Astrocyte (in vitro differentiated cells and primary cell): ENCODE measurements around the gene OAS3. TPM values are rescaled to one million over a fixed set of nuclear protein-coding genes. Genes with fewer than 3 reads are reported as not detected.

Experiments used
- DNase-seq: peaks from one replicate; pipeline ENCODE4 v3.0.0-alpha.2; 2010; ENCODE audit warnings: low read depth
- FAIRE-seq: peaks from 2 replicates; lab custom pipeline; 2011; peaks lifted over from hg19 to GRCh38; lab: Jason Lieb, UNC
- H2AFZ ChIP-seq: 2 replicates; pipeline ENCODE4 v1.6.0; 2012; ENCODE audit warnings: low read depth, low read length, inconsistent platforms
- H3K27ac ChIP-seq: 2 replicates; pipeline ENCODE4 v1.5.1; 2011; ENCODE audit warnings: low read depth, low read length, inconsistent platforms
- H3K27me3 ChIP-seq: 2 replicates; pipeline ENCODE4 v1.6.0; 2011; ENCODE audit warnings: low read length, inconsistent platforms; ENCODE audit not compliant: insufficient read depth
- H3K36me3 ChIP-seq: 2 replicates; pipeline ENCODE4 v1.5.1; 2011; ENCODE audit warnings: low read length, inconsistent platforms; ENCODE audit not compliant: insufficient read depth
- H3K4me1 ChIP-seq: 2 replicates; pipeline ENCODE4 v1.5.1; 2011; ENCODE audit warnings: low read length, inconsistent platforms; ENCODE audit not compliant: insufficient read depth
- H3K4me2 ChIP-seq: 2 replicates; pipeline ENCODE4 v1.6.0; 2012; ENCODE audit warnings: low read length, inconsistent platforms
- H3K4me3 ChIP-seq: 2 replicates; pipeline ENCODE4 v1.5.1; 2011; ENCODE audit warnings: low read depth, mild to moderate bottlenecking, low read length, inconsistent platforms; ENCODE audit not compliant: insufficient read depth
- H3K79me2 ChIP-seq: 2 replicates; pipeline ENCODE4 v1.6.0; 2012; ENCODE audit warnings: mild to moderate bottlenecking, low read length, inconsistent platforms; ENCODE audit not compliant: insufficient read depth
- H3K9ac ChIP-seq: 2 replicates; pipeline ENCODE4 v1.6.0; 2012; ENCODE audit warnings: mild to moderate bottlenecking, low read length, inconsistent platforms
- H3K9me3 ChIP-seq: 2 replicates; pipeline ENCODE4 v1.5.1; 2012; ENCODE audit warnings: low read depth, mild to moderate bottlenecking, low read length, inconsistent platforms; ENCODE audit not compliant: insufficient read depth
- H4K20me1 ChIP-seq: 2 replicates; pipeline ENCODE4 v1.6.0; 2012; ENCODE audit warnings: low read length, inconsistent platforms; ENCODE audit not compliant: insufficient read depth
- H3K27ac Mint-ChIP-seq: one replicate; pipeline ENCODE4 v1.8.0; 2021; ENCODE audit warnings: mild to moderate bottlenecking, mixed read lengths; ENCODE audit not compliant: unreplicated experiment
- H3K27me3 Mint-ChIP-seq: one replicate; pipeline ENCODE4 v1.8.0; 2021; ENCODE audit warnings: low read depth, mixed read lengths; ENCODE audit not compliant: unreplicated experiment
- H3K36me3 Mint-ChIP-seq: one replicate; pipeline ENCODE4 v1.8.0; 2021; ENCODE audit warnings: low read depth, mixed read lengths; ENCODE audit not compliant: unreplicated experiment
- H3K4me1 Mint-ChIP-seq: one replicate; pipeline ENCODE4 v1.8.0; 2021; ENCODE audit warnings: low read depth, mixed read lengths; ENCODE audit not compliant: unreplicated experiment
- H3K4me3 Mint-ChIP-seq: one replicate; pipeline ENCODE4 v1.8.0; 2021; ENCODE audit warnings: mild to moderate bottlenecking, moderate library complexity, mixed read lengths; ENCODE audit not compliant: unreplicated experiment
- H3K9me3 Mint-ChIP-seq: one replicate; pipeline ENCODE4 v1.8.0; 2021; ENCODE audit warnings: mild to moderate bottlenecking, mixed read lengths; ENCODE audit not compliant: unreplicated experiment
- CTCF ChIP-seq: IDR thresholded peaks from 2 replicates; pipeline ENCODE4 v1.5.1; 2011; ENCODE audit warnings: low read depth, mild to moderate bottlenecking, inconsistent platforms, low read length, moderate library complexity; ENCODE audit not compliant: insufficient read depth
- EZH2 ChIP-seq: IDR thresholded peaks from 2 replicates; pipeline ENCODE4 v1.6.1; 2012; ENCODE audit warnings: mild to moderate bottlenecking, low read length, inconsistent platforms; ENCODE audit not compliant: insufficient read depth
- total RNA-seq: library from RNA; stranded (reverse); gene quantifications from 2 replicates; pipeline ENCODE4 v1.2.1, GENCODE V29; 2021

Gene OAS3
- total RNA-seq, 1 donor from 2014 or later: 33.8 TPM

- no peak for TF ChIP-seq CTCF
- TF ChIP-seq EZH2: no peak
- Histone ChIP-seq H3K4me1 (no peaks in the 10 kb centered on the region), H3K4me2 (no peak overlapping the region), H3K36me3 (no peaks in the 10 kb centered on the region), H3K9ac (no peak overlapping the region), H3K9me3 (no peaks in the 10 kb centered on the region), H4K20me1 (no peaks in the 10 kb centered on the region), H2AFZ (no peak overlapping the region), H3K79me2 (no peaks in the 10 kb centered on the region), H3K4me3 (no peak overlapping the region), H3K27me3 (peaks cover 2% of the 10 kb centered on the region), H3K27ac (no peak overlapping the region)
- Mint-ChIP-seq H3K4me3 (no peak overlapping the region), H3K36me3 (no peaks in the 10 kb centered on the region), H3K27me3 (peaks cover 23% of the 10 kb centered on the region), H3K4me1 (peaks cover 3% of the 10 kb centered on the region), H3K27ac (no peak overlapping the region), H3K9me3 (peaks cover 6% of the 10 kb centered on the region)
- no peak for DNase-seq
- FAIRE-seq: no peak
These were observed 8.6 kb upstream of the OAS3 start for GRCh38 chr12:112929715-112930114.

- peaks cover 3% of the 10 kb centered on the region for H3K4me1 Mint-ChIP-seq
- no peak for FAIRE-seq
- no peak for DNase-seq
- H3K36me3 ChIP-seq: no peaks in the 10 kb centered on the region
- no peaks in the 10 kb centered on the region for H4K20me1 ChIP-seq
- no peak overlapping the region for H2AFZ ChIP-seq
- H3K9ac ChIP-seq: no peak overlapping the region
- no peak overlapping the region for H3K27ac ChIP-seq
- no peaks in the 10 kb centered on the region for H3K9me3 ChIP-seq
- H3K27me3 Mint-ChIP-seq: peaks cover 23% of the 10 kb centered on the region
- H3K36me3 Mint-ChIP-seq: no peaks in the 10 kb centered on the region
- H3K27me3 ChIP-seq: no peaks in the 10 kb centered on the region
- no peaks in the 10 kb centered on the region for H3K79me2 ChIP-seq
- H3K4me3 ChIP-seq: no peak overlapping the region
- H3K9me3 Mint-ChIP-seq: peaks cover 6% of the 10 kb centered on the region
- H3K4me2 ChIP-seq: no peak overlapping the region
- H3K4me3 Mint-ChIP-seq: no peak overlapping the region
- no peaks in the 10 kb centered on the region for H3K4me1 ChIP-seq
- TF ChIP-seq EZH2: no peak
- no peak for TF ChIP-seq CTCF
- H3K27ac Mint-ChIP-seq: no peak overlapping the region
These were observed 7.9 kb upstream of the OAS3 start for GRCh38 chr12:112930350-112930749.

- H3K27ac ChIP-seq: no peak overlapping the region
- H3K36me3 Mint-ChIP-seq: no peaks in the 10 kb centered on the region
- peaks cover 23% of the 10 kb centered on the region for H3K27me3 Mint-ChIP-seq
- H3K9me3 Mint-ChIP-seq: peaks cover 3% of the 10 kb centered on the region
- no peaks in the 10 kb centered on the region for H3K36me3 ChIP-seq
- no peak overlapping the region for H3K4me3 Mint-ChIP-seq
- H4K20me1 ChIP-seq: no peaks in the 10 kb centered on the region
- TF ChIP-seq EZH2 (no peak), CTCF (no peak)
- no peak overlapping the region for H3K27ac Mint-ChIP-seq
- no peak overlapping the region for H2AFZ ChIP-seq
- no peak for FAIRE-seq
- no peaks in the 10 kb centered on the region for H3K4me1 ChIP-seq
- no peak for DNase-seq
- no peaks in the 10 kb centered on the region for H3K9me3 ChIP-seq
- H3K4me3 ChIP-seq: no peak overlapping the region
- H3K79me2 ChIP-seq: no peaks in the 10 kb centered on the region
- no peak overlapping the region for H3K4me2 ChIP-seq
- H3K4me1 Mint-ChIP-seq: no peaks in the 10 kb centered on the region
- no peak overlapping the region for H3K9ac ChIP-seq
- H3K27me3 ChIP-seq: no peaks in the 10 kb centered on the region
These were observed 5.7 kb upstream of the OAS3 start for GRCh38 chr12:112932485-112933128.
